Right atrium auricular region (tissue), 2 donors: ENCODE results near the gene HLA-E. TPM values are rescaled to one million over a fixed set of nuclear protein-coding genes. Genes with fewer than 3 reads are reported as not detected.
A peak's percentile ranks its signal among the peaks of the same experiment; 100 is the strongest.

Experiments
- DNase-seq: peaks from one replicate; pipeline ENCODE4 v3.0.0-alpha.2; 2019; ENCODE audit warnings: low spot score
- H3K27ac ChIP-seq, 2 donors: fragments of 200-600 bp; sonication (generic); 1 replicate in 1 of 2; 2 replicates in 1 of 2; pipeline ENCODE4 v1.5.1; 2016 to 2019
- H3K27me3 ChIP-seq, 2 donors: fragments of 200-600 bp; sonication (generic); one replicate each; pipeline versions ENCODE4 v1.5.1 to v1.6.0; 2017 to 2019
- H3K36me3 ChIP-seq: fragments of 200-600 bp; sonication (generic); one replicate; pipeline ENCODE4 v1.5.1; 2016
- H3K4me1 ChIP-seq, 2 donors: fragments of 200-600 bp; sonication (generic); one replicate each; pipeline versions ENCODE4 v1.5.1 to v1.6.0; 2017 to 2019
- H3K4me3 ChIP-seq, 2 donors: fragments of 200-600 bp; sonication (generic); 1 replicate in 1 of 2; 2 replicates in 1 of 2; pipeline ENCODE4 v1.5.1; 2017 to 2019; ENCODE audit warnings: mild to moderate bottlenecking in 1 of 2, moderate library complexity in 1 of 2
- H3K9me3 ChIP-seq, 2 donors: fragments of 200-600 bp; sonication (generic); one replicate each; pipeline ENCODE4 v1.5.1; 2019
- total RNA-seq, 2 donors: library from RNA; depleted of rRNA; stranded (reverse); fragments of >200 nt; gene quantifications; one replicate each; pipeline ENCODE4 v1.1.0, GENCODE V29; 2016
- TF ChIP-seq, protein P1 (sequence below), 2 donors: fragments of 200-600 bp; sonication (generic); IDR thresholded peaks; one replicate each; pipeline ENCODE4 v1.5.1; 2019; ENCODE audit warnings: antibody characterized with exemption in 2 of 2

Gene HLA-E
- total RNA-seq, 2 donors from 2014 or later, result 216 to 400 TPM

DNA sequence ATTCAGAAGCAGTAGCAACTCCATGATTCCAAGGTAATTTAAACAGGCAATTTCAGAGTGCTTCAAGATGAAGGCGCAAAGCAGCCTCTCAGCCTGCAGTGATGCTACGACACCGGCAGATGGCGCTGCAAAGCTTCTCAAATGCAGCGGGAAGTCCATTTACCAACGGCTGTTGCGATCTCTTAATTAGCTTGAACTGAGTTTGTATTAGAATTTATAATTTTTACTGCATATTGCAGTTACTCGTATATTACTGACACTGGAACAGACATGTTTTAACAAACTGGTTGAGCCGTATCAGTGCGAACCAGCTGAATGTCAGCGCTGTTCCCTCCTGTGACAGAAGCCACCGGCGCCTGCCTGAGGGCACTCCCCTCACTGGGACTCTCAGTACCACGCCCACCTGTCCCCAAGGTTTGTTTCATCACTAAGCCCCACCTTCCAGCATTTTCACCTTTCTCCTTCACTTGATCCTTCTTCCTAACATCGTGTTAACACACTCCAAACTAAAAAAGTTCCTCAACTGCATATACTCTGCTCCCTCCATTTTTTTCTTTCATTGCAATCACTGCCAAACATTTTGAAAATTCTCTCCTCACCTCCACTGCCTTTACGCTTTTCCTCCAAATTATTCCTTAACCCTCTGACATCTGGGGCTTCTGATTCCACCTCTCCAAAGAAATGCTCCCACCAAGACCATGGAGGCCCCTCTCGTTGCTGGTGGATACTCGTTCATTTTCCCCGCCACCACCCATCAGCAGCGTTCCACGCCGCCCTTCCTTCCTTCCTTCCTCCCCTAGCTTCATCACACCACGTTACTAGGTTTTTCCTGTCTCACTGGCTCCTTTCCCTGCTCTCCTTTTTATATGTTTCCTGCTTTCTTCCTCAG is 52.5 kb downstream of the HLA-E start:
- Histone ChIP-seq H3K9me3 (no peaks in the 10 kb centered on the region), H3K4me3 (peak overlapping the region in 1 of 2 donors; percentile 34), H3K27ac (peak overlapping the region; percentile 9 to 48), H3K36me3 (peaks cover 12% of the 10 kb centered on the region), H3K27me3 (no peaks in the 10 kb centered on the region), H3K4me1 (peaks cover 0 to 14% of the 10 kb centered on the region in 2 donors)
- TF ChIP-seq, protein P1, sequence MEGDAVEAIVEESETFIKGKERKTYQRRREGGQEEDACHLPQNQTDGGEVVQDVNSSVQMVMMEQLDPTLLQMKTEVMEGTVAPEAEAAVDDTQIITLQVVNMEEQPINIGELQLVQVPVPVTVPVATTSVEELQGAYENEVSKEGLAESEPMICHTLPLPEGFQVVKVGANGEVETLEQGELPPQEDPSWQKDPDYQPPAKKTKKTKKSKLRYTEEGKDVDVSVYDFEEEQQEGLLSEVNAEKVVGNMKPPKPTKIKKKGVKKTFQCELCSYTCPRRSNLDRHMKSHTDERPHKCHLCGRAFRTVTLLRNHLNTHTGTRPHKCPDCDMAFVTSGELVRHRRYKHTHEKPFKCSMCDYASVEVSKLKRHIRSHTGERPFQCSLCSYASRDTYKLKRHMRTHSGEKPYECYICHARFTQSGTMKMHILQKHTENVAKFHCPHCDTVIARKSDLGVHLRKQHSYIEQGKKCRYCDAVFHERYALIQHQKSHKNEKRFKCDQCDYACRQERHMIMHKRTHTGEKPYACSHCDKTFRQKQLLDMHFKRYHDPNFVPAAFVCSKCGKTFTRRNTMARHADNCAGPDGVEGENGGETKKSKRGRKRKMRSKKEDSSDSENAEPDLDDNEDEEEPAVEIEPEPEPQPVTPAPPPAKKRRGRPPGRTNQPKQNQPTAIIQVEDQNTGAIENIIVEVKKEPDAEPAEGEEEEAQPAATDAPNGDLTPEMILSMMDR (IDR thresholded peaks at IDR 0.05), result peak; percentile 93 to 97
- DNase-seq, result peak; percentile 87

DNA sequence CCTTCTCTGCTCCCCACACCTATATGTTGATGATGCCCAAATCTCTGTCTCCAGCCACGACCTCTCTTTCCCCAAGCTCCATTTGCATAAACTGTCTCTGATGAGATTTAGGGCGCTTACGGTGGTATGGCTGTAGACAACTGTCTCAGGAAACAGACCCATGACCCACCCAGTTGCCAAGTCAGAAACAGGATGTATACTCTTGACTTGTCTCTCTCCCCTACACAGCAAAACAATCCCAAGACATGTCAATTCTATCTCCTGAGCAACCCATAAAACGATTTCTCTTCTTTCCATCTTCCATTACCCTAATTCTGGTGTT is 53.1 kb downstream of the HLA-E start:
- H3K27ac ChIP-seq, result peak overlapping the region; percentile 9 to 48
- no peaks in the 10 kb centered on the region for H3K27me3 ChIP-seq

DNA sequence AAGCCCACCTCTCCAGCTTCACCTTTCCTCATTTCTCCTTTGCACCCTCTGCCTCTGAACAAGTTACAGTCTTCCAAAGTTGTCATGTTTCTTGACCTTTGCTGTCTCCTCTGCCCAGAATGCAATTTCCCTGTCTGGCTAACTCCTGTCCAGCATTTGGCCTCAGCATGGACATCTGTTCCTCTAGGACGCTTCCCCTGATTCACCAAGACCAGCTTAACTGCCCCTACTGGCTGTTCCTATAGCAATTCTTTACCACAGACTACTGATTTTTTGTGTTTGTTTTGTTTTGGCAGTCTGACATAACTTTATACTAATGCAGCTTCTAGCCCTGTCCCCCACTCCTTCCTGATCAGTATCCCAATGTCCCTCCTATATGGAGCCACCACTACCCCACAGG is 53.6 kb downstream of the HLA-E start:
- H3K4me3 ChIP-seq, result no peak overlapping the region
- H3K9me3 ChIP-seq, result no peaks in the 10 kb centered on the region
- no peaks in the 10 kb centered on the region for H3K27me3 ChIP-seq
- no peak for DNase-seq
- H3K4me1 ChIP-seq, result peaks cover 0 to 14% of the 10 kb centered on the region in 2 donors
- H3K27ac ChIP-seq, result peak overlapping the region in 1 of 2 donors; percentile 48
- TF ChIP-seq, protein P1 (IDR thresholded peaks at IDR 0.05), result no peak
- H3K36me3 ChIP-seq, result peaks cover 18% of the 10 kb centered on the region

More for the DNA sequence above, 53.1 kb downstream of the HLA-E start:
- no peak for DNase-seq
- Histone ChIP-seq H3K36me3 (peaks cover 18% of the 10 kb centered on the region), H3K9me3 (no peaks in the 10 kb centered on the region), H3K4me1 (peaks cover 0 to 14% of the 10 kb centered on the region in 2 donors), H3K4me3 (peak overlapping the region in 1 of 2 donors; percentile 34)
- TF ChIP-seq, protein P1 (IDR thresholded peaks at IDR 0.05), result no peak

Other genes with a start within 250 kb of the HLA-E start
- gene TRIM39, start 162.6 kb upstream of the HLA-E start, total RNA-seq, result 10 to 100 TPM in 1 of 2 donors, 1 to 10 TPM in 1; 9.2 to 12.2 TPM
- gene RPP21, start 144.4 kb upstream of the HLA-E start, total RNA-seq, result 10 to 100 TPM; 46.6 to 54.1 TPM
- gene GNL1, start 67.0 kb downstream of the HLA-E start, total RNA-seq, result 10 to 100 TPM in 1 of 2 donors, 1 to 10 TPM in 1; 7.9 to 16.4 TPM
- 1 to 10 TPM; 2.3 to 3.7 TPM for gene PRR3, start 67.8 kb downstream of the HLA-E start, total RNA-seq
- gene ABCF1, start 81.9 kb downstream of the HLA-E start, total RNA-seq, result 10 to 100 TPM; 33.9 to 41.3 TPM
- 10 to 100 TPM; 18.4 to 20.6 TPM for gene PPP1R10, start 127.7 kb downstream of the HLA-E start, total RNA-seq
- 10 to 100 TPM; 65.6 to 87.7 TPM for gene MRPS18B, start 128.3 kb downstream of the HLA-E start, total RNA-seq
- 1 to 10 TPM; 1.6 to 1.8 TPM for gene ATAT1, start 137.4 kb downstream of the HLA-E start, total RNA-seq
- gene C6orf136, start 157.6 kb downstream of the HLA-E start, total RNA-seq, result 10 to 100 TPM; 28.3 to 29.4 TPM
- 10 to 100 TPM; 13.7 to 23.6 TPM for gene DHX16, start 183.5 kb downstream of the HLA-E start, total RNA-seq
- gene PPP1R18, start 197.1 kb downstream of the HLA-E start, total RNA-seq, result 10 to 100 TPM; 17.5 to 33.2 TPM
- gene NRM, start 201.5 kb downstream of the HLA-E start, total RNA-seq, result 1 to 10 TPM; 2.2 to 4.2 TPM
- gene MDC1, start 227.8 kb downstream of the HLA-E start, total RNA-seq, result 10 to 100 TPM in 1 of 2 donors, 1 to 10 TPM in 1; 6.7 to 12.3 TPM
- 100 to 1,000 TPM; 121 to 236 TPM for gene TUBB, start 230.8 kb downstream of the HLA-E start, total RNA-seq